ENCODE measurements around the gene CCN2. TPM values are rescaled to one million over a fixed set of nuclear protein-coding genes. Genes with fewer than 3 reads are reported as not detected.

CCN2 gene
- total RNA-seq, 1 experiment from 2014 or later: 44.1 TPM

DNA sequence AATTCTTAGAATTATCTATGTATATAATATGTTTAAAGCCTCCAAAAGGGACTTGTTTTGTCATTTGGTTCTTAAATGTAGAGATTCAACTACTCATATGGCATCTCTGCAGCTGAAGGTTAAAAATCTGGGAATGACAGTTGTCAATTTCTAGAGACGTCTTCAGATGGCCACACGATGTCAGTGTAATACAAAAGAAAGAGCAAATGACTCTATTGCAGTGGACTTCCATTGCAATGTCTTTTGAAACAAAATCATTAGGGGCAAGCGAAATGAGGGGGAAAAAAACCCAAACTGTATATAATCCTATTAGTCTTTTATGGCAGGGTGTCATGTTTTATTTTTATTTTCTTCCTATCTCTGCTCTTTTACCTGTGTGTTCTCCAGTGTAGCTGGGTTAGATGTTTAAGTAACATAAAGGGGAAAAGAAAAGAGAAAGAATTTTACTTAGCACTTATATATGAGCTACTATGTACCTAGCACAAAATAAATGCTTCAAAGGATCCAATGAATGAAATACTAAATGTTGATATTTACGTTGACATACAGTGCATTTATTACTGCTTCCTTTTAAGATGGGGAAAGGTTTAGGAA lies 26.2 kb downstream of the CCN2 start:
- WGBS (ENCODE audit: extremely low coverage, insufficient read length, low lambda C conversion rate): no CpG with 5 or more reads among the region's 4 CpGs
- no peak overlapping the region for H4K91ac ChIP-seq (ENCODE audit: insufficient read length, low read depth, low read length)
- H4K5ac ChIP-seq (ENCODE audit: insufficient read length, low read depth, low read length): no peak overlapping the region
- no peaks in the 10 kb centered on the region for H3K9me3 ChIP-seq (ENCODE audit: control insufficient read depth, low read depth, low read length)
- no peak overlapping the region for H2BK20ac ChIP-seq (ENCODE audit: low read depth, low read length, poor library complexity, severe bottlenecking)
- no peak for DNase-seq
- no peak overlapping the region for H3T11ph ChIP-seq (ENCODE audit: low read length)
- peak; percentile 53; the same call in 2 of the 3 replicates for TF ChIP-seq CTCF (conservative IDR thresholded peaks at IDR 0.05)
- no peak overlapping the region for H2BK120ac ChIP-seq (ENCODE audit: low read depth, low read length, poor library complexity, severe bottlenecking)
- H4K20me1 ChIP-seq (ENCODE audit: control insufficient read depth, insufficient read depth, insufficient read length): no peaks in the 10 kb centered on the region
- no peak overlapping the region for H3K18ac ChIP-seq (ENCODE audit: insufficient read length, low read depth, low read length)
- no peak overlapping the region for H2BK5ac ChIP-seq (ENCODE audit: insufficient read length, low read length)
- no peaks in the 10 kb centered on the region for H3K79me2 ChIP-seq (ENCODE audit: insufficient read depth, low read length)
- H2BK15ac ChIP-seq (ENCODE audit: low read depth, low read length): no peak overlapping the region
- H3K4me2 ChIP-seq (ENCODE audit: insufficient read depth, insufficient read length, low read length): no peak overlapping the region
- H3K27ac ChIP-seq (ENCODE audit: insufficient read length, low read depth, low read length): no peak overlapping the region
- Mint-ChIP-seq H3K4me3 (no peak overlapping the region), H3K4me1 (peaks cover 0 to 3% of the 10 kb centered on the region in 2 experiments; a peak in 1 of 4 replicates), H3K9me3 (peaks cover 0 to 3% of the 10 kb centered on the region in 2 experiments; a peak in 1 of 5 replicates), H3K27ac (no peak overlapping the region), H3K36me3 (ENCODE audit: insufficient read depth in 1 of 3, low read depth in 3 of 3) (peaks cover 4 to 27% (median 7%) of the 10 kb centered on the region in 3 experiments; a peak in 6 of 7 replicates), H3K27me3 (ENCODE audit: low read depth) (no peaks in the 10 kb centered on the region; the same call in 1 of the 2 replicates)
- H3K14ac ChIP-seq (ENCODE audit: insufficient read depth, low read length): no peak overlapping the region
- no peak overlapping the region for H2BK12ac ChIP-seq (ENCODE audit: insufficient read length, low read depth, low read length)
- H3K27me3 ChIP-seq (ENCODE audit: insufficient read depth, low read length): no peaks in the 10 kb centered on the region
- no peak overlapping the region for H3K9ac ChIP-seq (ENCODE audit: extremely low read depth, insufficient read length, low read length)
- H3K56ac ChIP-seq (ENCODE audit: insufficient read length, low read depth, low read length): no peak overlapping the region
- no peaks in the 10 kb centered on the region for H3K4me1 ChIP-seq (ENCODE audit: insufficient read depth, low read length)
- no peaks in the 10 kb centered on the region for H3K23me2 ChIP-seq (ENCODE audit: insufficient read length, low read depth, low read length, poor library complexity, severe bottlenecking)
- no peak overlapping the region for H3K23ac ChIP-seq (ENCODE audit: insufficient read length, low read depth, low read length)
- no peak overlapping the region for H3K4ac ChIP-seq (ENCODE audit: low read depth, low read length)
- H2AK5ac ChIP-seq (ENCODE audit: insufficient read length, low read length): no peak overlapping the region
- H2AFZ ChIP-seq (ENCODE audit: low read length): no peak overlapping the region
- no peaks in the 10 kb centered on the region for H3K79me1 ChIP-seq (ENCODE audit: insufficient read depth, low read depth, low read length, poor library complexity, severe bottlenecking)
- no peak overlapping the region for H4K8ac ChIP-seq (replicated peaks; ENCODE audit: insufficient read length, low read depth, low read length)

Measured in H9 (cell line).